A673 (cell line): ENCODE results near the gene FRMD4B. TPM values are rescaled to one million over a fixed set of nuclear protein-coding genes. Genes with fewer than 3 reads are reported as not detected.
"Not testable (repeated sequence)": the region's sequence is repeated elsewhere in the genome, so short reads cannot be mapped to it uniquely, and the experiment has no call there.

Source experiments
- BruUV-seq: library from RNA; stranded (reverse); fragments of 400-500 nt; replicated peaks from 2 replicates; lab custom pipeline; 2021; lab: Mats Ljungman, UMichigan
- CTCF ChIA-PET: fragments of 300-600 bp; sonication (Branson Sonifier 250); formaldehyde crosslinking; loops from one replicate; lab custom pipeline; 2022; ENCODE audit warnings: antibody characterized with exemption; lab: Charles Lee
- POLR2A ChIA-PET: fragments of 300-600 bp; sonication (Branson Sonifier 250); formaldehyde crosslinking; loops from one replicate; lab custom pipeline; 2022; ENCODE audit warnings: antibody characterized with exemption; ENCODE audit not compliant: low non-redundant PET; lab: Charles Lee
- DNase-seq: peaks from one replicate; pipeline ENCODE4 v3.0.0-alpha.2; 2015; ENCODE audit warnings: low spot score
- H3K27ac ChIP-seq: fragments of 200-600 bp; sonication (generic); 2 replicates; pipeline ENCODE4 v1.5.1; 2016; ENCODE audit warnings: mixed run types, low read depth, mild to moderate bottlenecking, mixed read lengths, antibody characterized with exemption, low read length; ENCODE audit not compliant: poor library complexity, severe bottlenecking
- H3K27me3 ChIP-seq: fragments of 200-600 bp; sonication (generic); replicated peaks from 2 replicates; pipeline ENCODE4 v1.6.1; 2017; ENCODE audit warnings: mixed run types, low read depth, mild to moderate bottlenecking, mixed read lengths, antibody characterized with exemption, low read length; ENCODE audit not compliant: insufficient read depth, poor library complexity
- H3K36me3 ChIP-seq: fragments of 200-600 bp; sonication (generic); 2 replicates; pipeline ENCODE4 v1.6.1; 2016; ENCODE audit warnings: mixed run types, mild to moderate bottlenecking, mixed read lengths, antibody characterized with exemption, low read length; ENCODE audit not compliant: insufficient read depth, poor library complexity, severe bottlenecking
- H3K4me1 ChIP-seq: fragments of 200-600 bp; sonication (generic); 2 replicates; pipeline ENCODE4 v1.6.1; 2017; ENCODE audit warnings: mixed run types, mild to moderate bottlenecking, mixed read lengths, antibody characterized with exemption, low read length; ENCODE audit not compliant: insufficient read depth, poor library complexity, severe bottlenecking
- H3K4me3 ChIP-seq: fragments of 200-600 bp; sonication (generic); 2 replicates; pipeline ENCODE4 v1.5.1; 2016; ENCODE audit warnings: low read depth, mixed run types, mild to moderate bottlenecking, mixed read lengths, low read length; ENCODE audit not compliant: poor library complexity, severe bottlenecking
- H3K9me3 ChIP-seq: fragments of 200-600 bp; sonication (generic); 2 replicates; pipeline ENCODE4 v1.6.1; 2016; ENCODE audit warnings: mixed run types, low read depth, mild to moderate bottlenecking, mixed read lengths, antibody characterized with exemption, low read length; ENCODE audit not compliant: poor library complexity, severe bottlenecking
- CTCF ChIP-seq: fragments of 300-800, 200-600 bp; sonication (generic); conservative IDR thresholded peaks from 2 replicates; pipeline ENCODE4 v1.5.1; 2017; ENCODE audit warnings: low read depth, mild to moderate bottlenecking, antibody characterized with exemption, low read length, moderate library complexity, mixed read lengths
- EZH2 ChIP-seq: fragments of 200-600 bp; sonication (generic); IDR thresholded peaks from 2 replicates; pipeline ENCODE4 v1.6.1; 2017; ENCODE audit warnings: borderline replicate concordance, low read depth, mild to moderate bottlenecking, mixed read lengths, antibody characterized with exemption, low read length; ENCODE audit not compliant: poor library complexity, severe bottlenecking
- intact Hi-C: fragments of 100-400 bp; cut with micrococcal nuclease; formaldehyde crosslinking; loops from one replicate; pipeline ENCODE4 v1.10.0; 2022; ENCODE audit not compliant: unreplicated experiment
- total RNA-seq: library from RNA; stranded (reverse); gene quantifications from 2 replicates; pipeline ENCODE4 v1.2.3, GENCODE V29; 2021

Gene FRMD4B
- total RNA-seq, 1 experiment from 2014 or later: 0.21 TPM

GRCh38 chr3:69324362-69325025, 61.4 kb downstream of the FRMD4B start:
- no peaks in the 10 kb centered on the region for H3K4me1 ChIP-seq
- no peak overlapping the region for H3K4me3 ChIP-seq
- ChIA-PET CTCF (no interaction called here), POLR2A (no interaction called here)
- no TSS peak for BruUV-seq
- H3K27ac ChIP-seq: no peak overlapping the region
- no peak for DNase-seq
- intact Hi-C loops: no loop called here
- H3K9me3 ChIP-seq: no peaks in the 10 kb centered on the region
- no peak for TF ChIP-seq EZH2
- 0 out of 2 replicates have a peak, but pooled peaks have one; percentile 9 for TF ChIP-seq CTCF
- no peaks in the 10 kb centered on the region for H3K27me3 ChIP-seq
- H3K36me3 ChIP-seq: no peaks in the 10 kb centered on the region

- CTCF ChIA-PET: no interaction called here
Observed at GRCh38 chr3:69323941-69324340, 61.9 kb downstream of the FRMD4B start.

GRCh38 chr3:69322512-69322911, 63.4 kb downstream of the FRMD4B start:
- H3K4me1 ChIP-seq, CTCF ChIA-PET, H3K9me3 ChIP-seq, H3K27ac ChIP-seq, POLR2A ChIA-PET, intact Hi-C loops, H3K4me3 ChIP-seq, H3K27me3 ChIP-seq, DNase-seq, BruUV-seq, H3K36me3 ChIP-seq: not testable (repeated sequence)

More at GRCh38 chr3:69323941-69324340, 61.9 kb downstream of the FRMD4B start:
- no peaks in the 10 kb centered on the region for H3K36me3 ChIP-seq
- no peaks in the 10 kb centered on the region for H3K9me3 ChIP-seq
- no peak for DNase-seq
- POLR2A ChIA-PET: no interaction called here
- no TSS peak for BruUV-seq
- intact Hi-C loops: no loop called here
- no peak overlapping the region for H3K27ac ChIP-seq
- no peaks in the 10 kb centered on the region for H3K27me3 ChIP-seq
- TF ChIP-seq EZH2: no peak
- no peak for TF ChIP-seq CTCF
- H3K4me1 ChIP-seq: no peaks in the 10 kb centered on the region
- no peak overlapping the region for H3K4me3 ChIP-seq

- BruUV-seq: no TSS peak
- no peaks in the 10 kb centered on the region for H3K9me3 ChIP-seq
- no peaks in the 10 kb centered on the region for H3K36me3 ChIP-seq
- no peaks in the 10 kb centered on the region for H3K4me1 ChIP-seq
- no peak for DNase-seq
- H3K4me3 ChIP-seq: no peak overlapping the region
- TF ChIP-seq CTCF (no peak), EZH2 (no peak)
- ChIA-PET POLR2A (no interaction called here), CTCF (no interaction called here)
- intact Hi-C loops: no loop called here
- H3K27ac ChIP-seq: no peak overlapping the region
- no peaks in the 10 kb centered on the region for H3K27me3 ChIP-seq
Observed at GRCh38 chr3:69322158-69322509, 63.8 kb downstream of the FRMD4B start.
